Inferior parietal cortex (tissue), 1 donor: ENCODE measurements around the gene POC1A.

Experiments
- DNase-seq: peaks from one replicate; pipeline ENCODE4 v3.0.0-alpha.2; 2016; ENCODE audit errors: extremely low spot score

The POC1A gene

GRCh38 chr3:52128118-52128683 is 26.0 kb downstream of the POC1A start:
- DNase-seq: no peak

GRCh38 chr3:52126500-52126899 is 27.7 kb downstream of the POC1A start:
- DNase-seq: no peak

- DNase-seq: no peak
Measured at GRCh38 chr3:52126036-52126435, 28.2 kb downstream of the POC1A start.

GRCh38 chr3:52124766-52125165 is 29.5 kb downstream of the POC1A start:
- no peak for DNase-seq

GRCh38 chr3:52124126-52124525 is 30.1 kb downstream of the POC1A start:
- DNase-seq: no peak

- peak; percentile 89 for DNase-seq
Measured at GRCh38 chr3:52123106-52123725, 31.0 kb downstream of the POC1A start.

GRCh38 chr3:52122491-52122890 is 31.7 kb downstream of the POC1A start:
- no peak for DNase-seq

- DNase-seq: no peak
Measured at GRCh38 chr3:52121813-52122212, 32.4 kb downstream of the POC1A start.

GRCh38 chr3:52121464-52121805 is 32.8 kb downstream of the POC1A start:
- DNase-seq: no peak

GRCh38 chr3:52120556-52121463 is 33.4 kb downstream of the POC1A start:
- DNase-seq: no peak

GRCh38 chr3:52119826-52120225 is 34.4 kb downstream of the POC1A start:
- no peak for DNase-seq

- peak; percentile 55 for DNase-seq
Measured at GRCh38 chr3:52119099-52119498, 35.1 kb downstream of the POC1A start.

- peak; percentile 74 for DNase-seq
Measured at GRCh38 chr3:52118156-52118875, 35.9 kb downstream of the POC1A start.

GRCh38 chr3:52117537-52117936 is 36.7 kb downstream of the POC1A start:
- DNase-seq: no peak

- no peak for DNase-seq
Measured at GRCh38 chr3:52112056-52112455, 42.2 kb downstream of the POC1A start.

- no peak for DNase-seq
Measured at GRCh38 chr3:52110502-52110901, 43.7 kb downstream of the POC1A start.

- DNase-seq: peak; percentile 42
Measured at GRCh38 chr3:52109611-52110301, 44.5 kb downstream of the POC1A start.

- DNase-seq: peak; percentile 68
Measured at GRCh38 chr3:52108302-52109232, 45.7 kb downstream of the POC1A start.

GRCh38 chr3:52106951-52107611 is 47.1 kb downstream of the POC1A start:
- no peak for DNase-seq
